Smooth muscle cell (in vitro differentiated cells): ENCODE measurements around the gene PNKP. TPM values are rescaled to one million over a fixed set of nuclear protein-coding genes. Genes with fewer than 3 reads are reported as not detected.

Experiments used
- DNase-seq: peaks from one replicate; lab custom pipeline; 2025; ENCODE audit not compliant: unreplicated experiment; lab: John Stamatoyannopoulos, UW
- H2AFZ ChIP-seq: fragments of 200-600 bp; sonication (generic); 2 replicates; pipeline ENCODE4 v1.6.0; 2016; ENCODE audit warnings: antibody characterized with exemption, low read depth, mild to moderate bottlenecking
- H3F3A ChIP-seq: fragments of 200-600 bp; sonication (generic); 2 replicates; pipeline ENCODE4 v1.6.0; 2017; ENCODE audit warnings: antibody characterized with exemption, low read depth
- H3K27ac ChIP-seq: fragments of 200-600 bp; sonication (generic); 2 replicates; pipeline ENCODE4 v1.5.1; 2016; ENCODE audit warnings: low read depth, mild to moderate bottlenecking
- H3K27me3 ChIP-seq: fragments of 200-600 bp; sonication (generic); 2 replicates; pipeline ENCODE4 v1.6.1; 2016; ENCODE audit warnings: low read depth, mild to moderate bottlenecking
- H3K36me3 ChIP-seq: fragments of 200-600 bp; sonication (generic); 2 replicates; pipeline ENCODE4 v1.5.1; 2016; ENCODE audit warnings: low read depth
- H3K4me1 ChIP-seq: fragments of 200-600 bp; sonication (generic); 2 replicates; pipeline ENCODE4 v1.5.1; 2016; ENCODE audit warnings: low read depth
- H3K4me2 ChIP-seq: fragments of 200-600 bp; sonication (generic); 2 replicates; pipeline ENCODE4 v1.6.0; 2016; ENCODE audit warnings: mild to moderate bottlenecking
- H3K4me3 ChIP-seq: fragments of 200-600 bp; sonication (generic); 2 replicates; pipeline ENCODE4 v1.5.1; 2016; ENCODE audit warnings: mild to moderate bottlenecking
- H3K79me2 ChIP-seq: fragments of 200-600 bp; sonication (generic); 2 replicates; pipeline ENCODE4 v1.6.0; 2016; ENCODE audit warnings: low read depth, mild to moderate bottlenecking
- H3K9ac ChIP-seq: fragments of 200-600 bp; sonication (generic); 2 replicates; pipeline ENCODE4 v1.6.0; 2016; ENCODE audit warnings: low read depth
- H3K9me3 ChIP-seq: fragments of 200-600 bp; sonication (generic); replicated peaks from 2 replicates; pipeline ENCODE4 v1.5.1; 2016; ENCODE audit warnings: low read depth
- H4K20me1 ChIP-seq: fragments of 200-600 bp; sonication (generic); 2 replicates; pipeline ENCODE4 v1.6.0; 2016; ENCODE audit warnings: low read depth
- CTCF ChIP-seq: fragments of 200-600 bp; sonication (generic); IDR thresholded peaks from 2 replicates; pipeline ENCODE4 v1.5.1; 2017; ENCODE audit warnings: borderline replicate concordance, mild to moderate bottlenecking, antibody characterized with exemption; ENCODE audit not compliant: insufficient read depth, poor library complexity, severe bottlenecking
- WGBS: methylation state at CpG from one replicate; pipeline ENCODE4 v1.1.7; 2016; ENCODE audit warnings: low lambda C conversion rate; 5-methylcytosine and 5-hydroxymethylcytosine counted together
- polyA plus RNA-seq: library from polyadenylated mRNA; unstranded; fragments of >200 nt; fragmentation: Nextera tagmentation; extraction: Ambion mirVana; gene quantifications from 2 replicates; pipeline ENCODE4 v1.2.1, GENCODE V29; 2016
- total RNA-seq: library from RNA; depleted of rRNA; stranded (reverse); fragments of >200 nt; gene quantifications from 2 replicates; pipeline ENCODE4 v1.2.3, GENCODE V29; 2014

The PNKP gene
- total and polyA plus RNA-seq, 2 experiments from 2014 or later: 15.3 to 42.4 TPM

GRCh38 chr19:49861541-49862378, 5.6 kb downstream of the PNKP start:
- Histone ChIP-seq H3F3A (peaks cover 24% of the 10 kb centered on the region), H3K4me1 (peaks cover 7% of the 10 kb centered on the region), H3K9ac (no peak overlapping the region), H3K36me3 (no peaks in the 10 kb centered on the region), H2AFZ (no peak overlapping the region), H3K27ac (no peak overlapping the region), H3K27me3 (no peaks in the 10 kb centered on the region), H3K4me2 (no peak overlapping the region), H3K9me3 (no peaks in the 10 kb centered on the region), H3K4me3 (no peak overlapping the region), H4K20me1 (peaks cover 36% of the 10 kb centered on the region), H3K79me2 (peaks cover 31% of the 10 kb centered on the region)
- no peak for TF ChIP-seq CTCF
- no peak for DNase-seq
- 93% methylated on average over 58 of the region's 60 CpGs for WGBS

DNA sequence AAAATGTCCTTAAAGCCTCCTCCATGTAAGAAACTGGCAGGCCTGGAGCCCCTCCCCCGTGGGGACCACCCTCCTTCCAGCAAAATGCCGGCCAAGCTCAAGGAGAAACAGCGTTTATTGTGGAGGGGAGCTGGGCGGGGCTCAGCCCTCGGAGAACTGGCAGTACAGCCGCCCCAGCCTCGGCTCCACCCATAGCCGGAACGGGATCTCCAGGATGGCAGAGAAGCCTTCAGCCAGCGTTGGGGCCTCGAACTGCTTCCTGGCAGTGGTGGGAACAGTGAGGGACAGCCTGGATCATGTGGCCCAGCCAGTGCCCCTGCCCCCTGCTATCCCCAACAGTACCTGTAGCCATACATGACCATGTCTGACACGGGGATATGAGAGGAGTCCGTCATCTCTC, 6.3 kb downstream of the PNKP start:
- Histone ChIP-seq H3K27me3 (no peaks in the 10 kb centered on the region), H3K4me1 (peaks cover under 1% of the 10 kb centered on the region), H3K4me3 (no peak overlapping the region), H3F3A (peaks cover 25% of the 10 kb centered on the region), H3K9me3 (no peaks in the 10 kb centered on the region), H4K20me1 (peaks cover 37% of the 10 kb centered on the region), H3K4me2 (no peak overlapping the region), H3K27ac (peak overlapping the region; percentile 29), H3K36me3 (no peaks in the 10 kb centered on the region), H3K9ac (no peak overlapping the region), H2AFZ (no peak overlapping the region), H3K79me2 (peaks cover 24% of the 10 kb centered on the region)
- 60% methylated on average over 12 of the region's 13 CpGs for WGBS
- TF ChIP-seq CTCF: no peak
- no peak for DNase-seq

GRCh38 chr19:49860336-49861102, 6.9 kb downstream of the PNKP start:
- H4K20me1 ChIP-seq: peaks cover 43% of the 10 kb centered on the region
- H3F3A ChIP-seq: peaks cover 28% of the 10 kb centered on the region
- H3K27me3 ChIP-seq: no peaks in the 10 kb centered on the region
- peaks cover 19% of the 10 kb centered on the region for H3K79me2 ChIP-seq
- no peaks in the 10 kb centered on the region for H3K36me3 ChIP-seq
- no peak overlapping the region for H3K9ac ChIP-seq
- no peak for TF ChIP-seq CTCF
- no peak overlapping the region for H3K4me3 ChIP-seq
- DNase-seq: no peak
- peak overlapping the region; percentile 78 for H3K27ac ChIP-seq
- no peaks in the 10 kb centered on the region for H3K4me1 ChIP-seq
- H3K9me3 ChIP-seq: no peaks in the 10 kb centered on the region
- 90% methylated on average over 16 of the region's 17 CpGs for WGBS
- no peak overlapping the region for H3K4me2 ChIP-seq
- no peak overlapping the region for H2AFZ ChIP-seq
